ENCODE measurements around the gene PATJ. TPM values are rescaled to one million over a fixed set of nuclear protein-coding genes. Genes with fewer than 3 reads are reported as not detected.

The PATJ gene
- total RNA-seq, 2 donors from 2014 or later = 42.7 to 67.5 TPM

DNA sequence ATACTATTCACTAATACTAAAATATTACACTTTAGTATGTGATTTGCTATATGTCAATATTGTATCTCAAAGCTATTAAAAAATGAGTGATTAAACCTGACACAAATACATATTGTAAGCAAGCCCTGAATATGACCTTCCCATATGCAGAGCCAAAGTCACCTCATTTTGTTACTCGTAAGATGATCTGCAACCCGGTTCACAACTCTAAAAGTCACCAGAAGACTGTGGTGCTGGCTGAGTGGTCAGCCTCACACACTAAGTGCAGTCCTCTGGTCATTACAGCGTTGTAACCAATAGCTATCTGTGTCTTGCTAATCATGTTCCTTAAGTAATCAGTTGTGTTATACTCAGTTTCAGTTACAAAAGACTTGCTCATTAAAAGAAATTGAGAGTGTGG, 254.8 kb downstream of the PATJ start:
- no peaks in the 10 kb centered on the region for H3K9me3 ChIP-seq
- WGBS = 91% methylated on average over 3 of the region's 3 CpGs
- no peaks in the 10 kb centered on the region for H3K4me1 ChIP-seq (replicated peaks)
- TF ChIP-seq, protein P1, sequence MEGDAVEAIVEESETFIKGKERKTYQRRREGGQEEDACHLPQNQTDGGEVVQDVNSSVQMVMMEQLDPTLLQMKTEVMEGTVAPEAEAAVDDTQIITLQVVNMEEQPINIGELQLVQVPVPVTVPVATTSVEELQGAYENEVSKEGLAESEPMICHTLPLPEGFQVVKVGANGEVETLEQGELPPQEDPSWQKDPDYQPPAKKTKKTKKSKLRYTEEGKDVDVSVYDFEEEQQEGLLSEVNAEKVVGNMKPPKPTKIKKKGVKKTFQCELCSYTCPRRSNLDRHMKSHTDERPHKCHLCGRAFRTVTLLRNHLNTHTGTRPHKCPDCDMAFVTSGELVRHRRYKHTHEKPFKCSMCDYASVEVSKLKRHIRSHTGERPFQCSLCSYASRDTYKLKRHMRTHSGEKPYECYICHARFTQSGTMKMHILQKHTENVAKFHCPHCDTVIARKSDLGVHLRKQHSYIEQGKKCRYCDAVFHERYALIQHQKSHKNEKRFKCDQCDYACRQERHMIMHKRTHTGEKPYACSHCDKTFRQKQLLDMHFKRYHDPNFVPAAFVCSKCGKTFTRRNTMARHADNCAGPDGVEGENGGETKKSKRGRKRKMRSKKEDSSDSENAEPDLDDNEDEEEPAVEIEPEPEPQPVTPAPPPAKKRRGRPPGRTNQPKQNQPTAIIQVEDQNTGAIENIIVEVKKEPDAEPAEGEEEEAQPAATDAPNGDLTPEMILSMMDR (IDR thresholded peaks at IDR 0.05) = no peak
- TF ChIP-seq POLR2AphosphoS5 (IDR thresholded peaks at IDR 0.05) (no peak), POLR2A (IDR thresholded peaks at IDR 0.05) (no peak)
- no peak overlapping the region for H3K4me3 ChIP-seq
- no peaks in the 10 kb centered on the region for H3K36me3 ChIP-seq
- no peak overlapping the region for H3K27ac ChIP-seq
- intact Hi-C loops (cut with DNase I) = no loop called here
- H3K27me3 ChIP-seq (replicated peaks; ENCODE audit: insufficient read depth) = no peaks in the 10 kb centered on the region
- no peak for DNase-seq (ENCODE audit: low spot score)

GRCh38 chr1:62003777-62004176, 261.5 kb downstream of the PATJ start:
- H3K4me1 ChIP-seq (replicated peaks) = no peaks in the 10 kb centered on the region
- DNase-seq (ENCODE audit: low spot score) = no peak

GRCh38 chr1:62006690-62007089, 264.4 kb downstream of the PATJ start:
- Histone ChIP-seq H3K9me3 (no peaks in the 10 kb centered on the region), H3K4me3 (no peak overlapping the region), H3K27ac (no peak overlapping the region), H3K27me3 (replicated peaks; ENCODE audit: insufficient read depth) (no peaks in the 10 kb centered on the region), H3K4me1 (replicated peaks) (no peaks in the 10 kb centered on the region), H3K36me3 (no peaks in the 10 kb centered on the region)
- WGBS = 98% methylated on average over 2 of the region's 2 CpGs
- intact Hi-C loops (cut with DNase I) = no loop called here
- DNase-seq (ENCODE audit: low spot score) = no peak
- no peak for TF ChIP-seq POLR2AphosphoS5 (IDR thresholded peaks at IDR 0.05)
- TF ChIP-seq, protein P1 (IDR thresholded peaks at IDR 0.05) = no peak
- TF ChIP-seq POLR2A (IDR thresholded peaks at IDR 0.05) = no peak

More at GRCh38 chr1:62003777-62004176, 261.5 kb downstream of the PATJ start:
- Histone ChIP-seq H3K36me3 (no peaks in the 10 kb centered on the region), H3K27me3 (replicated peaks; ENCODE audit: insufficient read depth) (no peaks in the 10 kb centered on the region), H3K27ac (no peak overlapping the region), H3K9me3 (no peaks in the 10 kb centered on the region), H3K4me3 (no peak overlapping the region)
- WGBS = 96% methylated on average over 2 of the region's 2 CpGs
- TF ChIP-seq POLR2A (IDR thresholded peaks at IDR 0.05) (no peak), POLR2AphosphoS5 (IDR thresholded peaks at IDR 0.05) (no peak)
- TF ChIP-seq, protein P1 (IDR thresholded peaks at IDR 0.05) = no peak
- intact Hi-C loops (cut with DNase I) = no loop called here

DNA sequence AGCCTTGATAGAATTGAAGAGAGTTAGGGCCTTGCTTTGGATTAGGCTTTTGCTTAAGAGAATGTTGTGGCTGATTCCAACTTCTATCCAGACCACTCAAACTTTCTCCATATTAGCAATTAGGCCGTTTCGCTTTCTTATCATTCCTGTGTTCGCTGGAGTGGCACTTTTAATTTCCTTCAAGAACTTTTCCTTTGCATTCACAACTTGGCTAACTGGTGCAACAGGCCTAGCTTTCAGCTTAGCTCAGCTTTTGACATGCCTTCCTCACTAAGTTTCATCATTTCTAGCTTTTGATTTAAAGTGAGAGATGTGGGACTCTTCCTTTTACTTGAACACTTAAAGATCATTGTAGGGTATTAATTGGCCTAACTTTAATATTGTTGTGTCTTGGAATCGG, 268.7 kb downstream of the PATJ start:
- no peak for DNase-seq (ENCODE audit: low spot score)
- TF ChIP-seq POLR2AphosphoS5 (IDR thresholded peaks at IDR 0.05) = no peak
- TF ChIP-seq, protein P1 (IDR thresholded peaks at IDR 0.05) = no peak
- no peaks in the 10 kb centered on the region for H3K9me3 ChIP-seq
- intact Hi-C loops (cut with DNase I) = no loop called here
- no peaks in the 10 kb centered on the region for H3K4me1 ChIP-seq (replicated peaks)
- no peaks in the 10 kb centered on the region for H3K36me3 ChIP-seq
- H3K27ac ChIP-seq = no peak overlapping the region
- 98% methylated on average over 4 of the region's 4 CpGs for WGBS
- H3K27me3 ChIP-seq (replicated peaks; ENCODE audit: insufficient read depth) = no peaks in the 10 kb centered on the region
- no peak overlapping the region for H3K4me3 ChIP-seq

GRCh38 chr1:62012095-62012494, 269.8 kb downstream of the PATJ start:
- Histone ChIP-seq H3K27me3 (replicated peaks; ENCODE audit: insufficient read depth) (no peaks in the 10 kb centered on the region), H3K27ac (no peak overlapping the region), H3K4me3 (no peak overlapping the region), H3K4me1 (replicated peaks) (no peaks in the 10 kb centered on the region), H3K36me3 (no peaks in the 10 kb centered on the region), H3K9me3 (no peaks in the 10 kb centered on the region)
- TF ChIP-seq, protein P1 (IDR thresholded peaks at IDR 0.05) = no peak
- TF ChIP-seq POLR2A (IDR thresholded peaks at IDR 0.05) = no peak
- no peak for TF ChIP-seq POLR2AphosphoS5 (IDR thresholded peaks at IDR 0.05)
- no peak for DNase-seq (ENCODE audit: low spot score)
- intact Hi-C loops (cut with DNase I) = no loop called here
- 69% methylated on average over 1 of the region's 1 CpG for WGBS
